Prostate gland (tissue), 2 donors: Measurements from ENCODE around the gene PTPN14. TPM values are rescaled to one million over a fixed set of nuclear protein-coding genes. Genes with fewer than 3 reads are reported as not detected.

Experiments
- DNase-seq: peaks from one replicate; pipeline ENCODE4 v3.0.0-alpha.2; 2019; ENCODE audit warnings: low spot score
- H3K27ac ChIP-seq, 2 donors: fragments of 200-600 bp; sonication (generic); 2 replicates each; pipeline ENCODE4 v1.5.1; 2017 to 2019
- H3K27me3 ChIP-seq: fragments of 200-600 bp; sonication (generic); replicated peaks from 2 replicates; pipeline ENCODE4 v1.5.1; 2019; ENCODE audit not compliant: insufficient read depth
- H3K36me3 ChIP-seq, 2 donors: fragments of 200-600 bp; sonication (generic); 1 replicate in 1 of 2; 2 replicates in 1 of 2; pipeline versions ENCODE4 v1.5.1 to v1.8.1; 2017 to 2019
- H3K4me1 ChIP-seq: fragments of 200-600 bp; sonication (generic); replicated peaks from 2 replicates; pipeline ENCODE4 v1.5.1; 2019
- H3K4me3 ChIP-seq, 2 donors: fragments of 200-600 bp; sonication (generic); 2 replicates each; pipeline ENCODE4 v1.5.1; 2017 to 2019
- H3K9me3 ChIP-seq: fragments of 200-600 bp; sonication (generic); 2 replicates; pipeline ENCODE4 v1.5.1; 2017
- CTCF ChIP-seq, 4 experiments: fragments of 200-600 bp in 2 of 4; fragments of 450-650 bp in 2 of 4; sonication (generic) in 2 of 4; IDR thresholded peaks; 1 replicate in 3 of 4; 2 replicates in 1 of 4; pipeline ENCODE4 v1.5.1; 2016 to 2019; ENCODE audit warnings: antibody characterized with exemption in 4 of 4, mild to moderate bottlenecking in 2 of 4, moderate library complexity in 2 of 4
- POLR2A ChIP-seq: fragments of 450-650 bp; IDR thresholded peaks from one replicate; pipeline ENCODE4 v1.6.1; 2016; ENCODE audit warnings: antibody characterized with exemption, mild to moderate bottlenecking
- POLR2AphosphoS5 ChIP-seq: sonication (generic); formaldehyde crosslinking; IDR thresholded peaks from one replicate; pipeline ENCODE4 v1.6.1; 2017; ENCODE audit warnings: antibody characterized with exemption
- WGBS: methylation state at CpG from one replicate; pipeline ENCODE4 v1.1.5; 2018; 5-methylcytosine and 5-hydroxymethylcytosine counted together
- intact Hi-C: fragments of 100-400 bp; cut with DNase I; formaldehyde crosslinking; loops from one replicate; pipeline ENCODE4 v1.14.2; 2022
- total RNA-seq, 2 donors: library from RNA; depleted of rRNA; stranded (reverse); fragments of >200 nt; gene quantifications; one replicate each; pipeline ENCODE4 v1.1.0, GENCODE V29; 2016

PTPN14 gene
- total RNA-seq, 2 donors from 2014 or later, result 36.6 to 54.0 TPM

GRCh38 chr1:214317300-214317699 is 234.1 kb downstream of the PTPN14 start:
- no peak for TF ChIP-seq POLR2A
- TF ChIP-seq POLR2AphosphoS5, result no peak
- no peak for TF ChIP-seq CTCF (IDR thresholded peaks at IDR 0.05)
- no peak for DNase-seq
- H3K4me3 ChIP-seq, result no peak overlapping the region
- no peaks in the 10 kb centered on the region for H3K9me3 ChIP-seq
- H3K27ac ChIP-seq, result no peak overlapping the region
- no peaks in the 10 kb centered on the region for H3K27me3 ChIP-seq
- intact Hi-C loops, result no loop called here
- no peaks in the 10 kb centered on the region for H3K36me3 ChIP-seq
- 54% methylated on average over 4 of the region's 4 CpGs for WGBS
- H3K4me1 ChIP-seq, result no peaks in the 10 kb centered on the region

- 92% methylated on average over 5 of the region's 5 CpGs for WGBS
- Histone ChIP-seq H3K4me1 (no peaks in the 10 kb centered on the region), H3K27me3 (no peaks in the 10 kb centered on the region), H3K4me3 (no peak overlapping the region), H3K27ac (no peak overlapping the region), H3K36me3 (no peaks in the 10 kb centered on the region), H3K9me3 (no peaks in the 10 kb centered on the region)
- intact Hi-C loops, result no loop called here
- no peak for TF ChIP-seq POLR2A
- TF ChIP-seq POLR2AphosphoS5, result no peak
- DNase-seq, result no peak
Measured at GRCh38 chr1:214316593-214316992, 234.8 kb downstream of the PTPN14 start.

GRCh38 chr1:214314178-214314843 is 237.1 kb downstream of the PTPN14 start:
- Histone ChIP-seq H3K27me3 (no peaks in the 10 kb centered on the region), H3K4me1 (no peaks in the 10 kb centered on the region), H3K27ac (no peak overlapping the region), H3K4me3 (no peak overlapping the region), H3K9me3 (no peaks in the 10 kb centered on the region), H3K36me3 (no peaks in the 10 kb centered on the region)
- 77% methylated on average over 5 of the region's 5 CpGs for WGBS
- TF ChIP-seq CTCF (IDR thresholded peaks at IDR 0.05) (no peak), POLR2AphosphoS5 (no peak), POLR2A (no peak)
- intact Hi-C loops, result no loop called here
- no peak for DNase-seq

GRCh38 chr1:214312530-214313051 is 238.8 kb downstream of the PTPN14 start:
- WGBS, result 92% methylated on average over 10 of the region's 10 CpGs

More at GRCh38 chr1:214312530-214313051, 238.8 kb downstream of the PTPN14 start:
- H3K4me1 ChIP-seq, result no peaks in the 10 kb centered on the region
- H3K4me3 ChIP-seq, result no peak overlapping the region
- DNase-seq, result no peak
- H3K36me3 ChIP-seq, result no peaks in the 10 kb centered on the region
- TF ChIP-seq POLR2AphosphoS5 (no peak), CTCF (IDR thresholded peaks at IDR 0.05) (no peak), POLR2A (no peak)
- H3K27me3 ChIP-seq, result no peaks in the 10 kb centered on the region
- H3K27ac ChIP-seq, result no peak overlapping the region
- H3K9me3 ChIP-seq, result no peaks in the 10 kb centered on the region
- intact Hi-C loops, result no loop called here
